ENCODE measurements around the gene HCFC2. TPM values are rescaled to one million over a fixed set of nuclear protein-coding genes. Genes with fewer than 3 reads are reported as not detected.

The HCFC2 gene
- total RNA-seq, 1 experiment from 2014 or later = 8.5 TPM

DNA sequence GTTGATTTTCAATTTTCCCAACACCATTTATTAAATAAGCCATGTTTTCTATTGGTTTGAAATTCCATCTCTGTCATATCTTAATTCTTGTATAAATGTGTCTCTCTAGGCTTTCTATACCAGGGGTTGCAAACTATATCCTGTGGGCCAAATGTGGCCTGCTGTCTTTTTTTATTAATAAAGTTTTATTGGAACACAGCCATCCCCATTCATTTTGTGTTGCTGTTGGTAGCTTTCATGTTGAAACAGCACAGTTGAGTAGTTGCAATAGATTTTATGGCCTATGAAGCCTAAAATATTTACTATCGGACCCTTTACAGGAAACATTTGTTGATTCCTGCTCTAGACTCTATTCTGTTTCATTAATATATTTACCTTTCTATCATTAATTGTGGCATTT, 9.4 kb downstream of the HCFC2 start:
- DNase-seq (ENCODE audit: low read depth, low spot score) (no peak), ATAC-seq (no peak)
- H3K4me1 ChIP-seq (ENCODE audit: control insufficient read depth, insufficient read depth, low read length) = peaks cover 3% of the 10 kb centered on the region; the same call in 1 of the 2 replicates
- no peaks in the 10 kb centered on the region for H3K36me3 ChIP-seq (ENCODE audit: control insufficient read depth, insufficient read depth, low read length)
- no TSS peak for BruUV-seq (replicated peaks)
- intact Hi-C loops (cut with micrococcal nuclease; ENCODE audit: unreplicated experiment) (no loop called here), in situ Hi-C loops (cut with HindIII; ENCODE audit: low pct_unique_long_range_greater_than_20kb, low sequenced_read_pairs) (no loop called here)
- TF ChIP-seq, protein P1, sequence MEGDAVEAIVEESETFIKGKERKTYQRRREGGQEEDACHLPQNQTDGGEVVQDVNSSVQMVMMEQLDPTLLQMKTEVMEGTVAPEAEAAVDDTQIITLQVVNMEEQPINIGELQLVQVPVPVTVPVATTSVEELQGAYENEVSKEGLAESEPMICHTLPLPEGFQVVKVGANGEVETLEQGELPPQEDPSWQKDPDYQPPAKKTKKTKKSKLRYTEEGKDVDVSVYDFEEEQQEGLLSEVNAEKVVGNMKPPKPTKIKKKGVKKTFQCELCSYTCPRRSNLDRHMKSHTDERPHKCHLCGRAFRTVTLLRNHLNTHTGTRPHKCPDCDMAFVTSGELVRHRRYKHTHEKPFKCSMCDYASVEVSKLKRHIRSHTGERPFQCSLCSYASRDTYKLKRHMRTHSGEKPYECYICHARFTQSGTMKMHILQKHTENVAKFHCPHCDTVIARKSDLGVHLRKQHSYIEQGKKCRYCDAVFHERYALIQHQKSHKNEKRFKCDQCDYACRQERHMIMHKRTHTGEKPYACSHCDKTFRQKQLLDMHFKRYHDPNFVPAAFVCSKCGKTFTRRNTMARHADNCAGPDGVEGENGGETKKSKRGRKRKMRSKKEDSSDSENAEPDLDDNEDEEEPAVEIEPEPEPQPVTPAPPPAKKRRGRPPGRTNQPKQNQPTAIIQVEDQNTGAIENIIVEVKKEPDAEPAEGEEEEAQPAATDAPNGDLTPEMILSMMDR (IDR thresholded peaks at IDR 0.05) = no peak
- TF ChIP-seq POLR2AphosphoS5 (IDR thresholded peaks at IDR 0.05; ENCODE audit: low read depth, low read length) (no peak), REST (IDR thresholded peaks at IDR 0.05; ENCODE audit: insufficient read depth in 1 of 2, low read depth in 2 of 2, low read length in 1 of 2) (no peak), SIN3A (IDR thresholded peaks at IDR 0.05; ENCODE audit: borderline replicate concordance, insufficient read depth, low read depth, low read length) (no peak), TCF7L2 (IDR thresholded peaks at IDR 0.05; ENCODE audit: low read depth, low read length) (no peak)
- no peaks in the 10 kb centered on the region for H3K27me3 ChIP-seq (ENCODE audit: control insufficient read depth, insufficient read depth, low read length)
- H3K9me3 ChIP-seq (ENCODE audit: control insufficient read depth, insufficient read depth, low read depth, low read length) = no peaks in the 10 kb centered on the region
- no peak overlapping the region for H3K27ac ChIP-seq (ENCODE audit: low read length)
- H3K4me3 ChIP-seq (ENCODE audit: low read depth in 2 of 2, low read length in 2 of 2) = no peak overlapping the region
- POLR2A ChIA-PET = no interaction called here
- CTCF ChIA-PET = no interaction called here

GRCh38 chr12:104079024-104079423, 14.7 kb downstream of the HCFC2 start:
- DNase-seq (ENCODE audit: low read depth, low spot score) (no peak), ATAC-seq (no peak)
- H3K4me3 ChIP-seq (ENCODE audit: low read depth in 2 of 2, low read length in 2 of 2) = no peak overlapping the region
- H3K9me3 ChIP-seq (ENCODE audit: control insufficient read depth, insufficient read depth, low read depth, low read length) = no peaks in the 10 kb centered on the region
- H3K36me3 ChIP-seq (ENCODE audit: control insufficient read depth, insufficient read depth, low read length) = no peaks in the 10 kb centered on the region; the same call in 1 of the 2 replicates
- no peaks in the 10 kb centered on the region for H3K27me3 ChIP-seq (ENCODE audit: control insufficient read depth, insufficient read depth, low read length)
- no peaks in the 10 kb centered on the region for H3K4me1 ChIP-seq (ENCODE audit: control insufficient read depth, insufficient read depth, low read length)
- no peak overlapping the region for H3K27ac ChIP-seq (ENCODE audit: low read length)
- intact Hi-C loops (cut with micrococcal nuclease; ENCODE audit: unreplicated experiment) = no loop called here
- TF ChIP-seq SIN3A (IDR thresholded peaks at IDR 0.05; ENCODE audit: borderline replicate concordance, insufficient read depth, low read depth, low read length) (no peak), TCF7L2 (IDR thresholded peaks at IDR 0.05; ENCODE audit: low read depth, low read length) (no peak), POLR2AphosphoS5 (IDR thresholded peaks at IDR 0.05; ENCODE audit: low read depth, low read length) (no peak), REST (IDR thresholded peaks at IDR 0.05; ENCODE audit: insufficient read depth in 1 of 2, low read depth in 2 of 2, low read length in 1 of 2) (no peak)
- TF ChIP-seq, protein P1 (IDR thresholded peaks at IDR 0.05) = no peak
- ChIA-PET POLR2A (no interaction called here), CTCF (no interaction called here)
- no TSS peak for BruUV-seq (replicated peaks)
- in situ Hi-C loops (cut with HindIII; ENCODE audit: low pct_unique_long_range_greater_than_20kb, low sequenced_read_pairs) = no loop called here

Measured in Panc1 (cell line).